Glutamatergic neuron (in vitro differentiated cells): ENCODE results near the gene FSIP1. TPM values are rescaled to one million over a fixed set of nuclear protein-coding genes. Genes with fewer than 3 reads are reported as not detected.

Source experiments
- DNase-seq: peaks from one replicate; pipeline ENCODE4 v3.0.0; 2022
- H3K27ac Mint-ChIP-seq: one replicate; pipeline ENCODE4 v1.8.0; 2020; ENCODE audit warnings: mild to moderate bottlenecking, mixed read lengths, inconsistent platforms; ENCODE audit not compliant: unreplicated experiment
- H3K27me3 Mint-ChIP-seq: one replicate; pipeline ENCODE4 v1.8.0; 2020; ENCODE audit warnings: mild to moderate bottlenecking, moderate library complexity, mixed read lengths, inconsistent platforms; ENCODE audit not compliant: unreplicated experiment
- H3K36me3 Mint-ChIP-seq: one replicate; pipeline ENCODE4 v1.8.0; 2020; ENCODE audit warnings: mild to moderate bottlenecking, mixed read lengths, inconsistent platforms; ENCODE audit not compliant: unreplicated experiment
- H3K4me1 Mint-ChIP-seq: one replicate; pipeline ENCODE4 v1.8.0; 2020; ENCODE audit warnings: mild to moderate bottlenecking, low read depth, mixed read lengths, inconsistent platforms; ENCODE audit not compliant: unreplicated experiment
- H3K4me3 Mint-ChIP-seq: one replicate; pipeline ENCODE4 v1.8.0; 2020; ENCODE audit warnings: mild to moderate bottlenecking, mixed read lengths, inconsistent platforms; ENCODE audit not compliant: unreplicated experiment
- H3K9me3 Mint-ChIP-seq: one replicate; pipeline ENCODE4 v1.8.0; 2020; ENCODE audit warnings: mild to moderate bottlenecking, moderate library complexity, mixed read lengths, inconsistent platforms; ENCODE audit not compliant: unreplicated experiment
- CTCF ChIP-seq: fragments of 200-600 bp; sonication (generic); IDR thresholded peaks from one replicate; pipeline ENCODE4 v1.5.0; 2021; ENCODE audit not compliant: partially characterized antibody, unreplicated experiment
- total RNA-seq: library from RNA; stranded (reverse); fragmentation: NEBNext Ultra II Directional; extraction: Animal tissue kit (Norgen Biotek cat#: 25700); gene quantifications from one replicate; pipeline ENCODE4 v1.2.1, GENCODE V29; 2021; ENCODE audit not compliant: unreplicated experiment

Gene FSIP1
- total RNA-seq, 1 donor from 2014 or later = 1.5 TPM

- Mint-ChIP-seq H3K27ac (no peak overlapping the region), H3K4me1 (no peaks in the 10 kb centered on the region), H3K27me3 (no peaks in the 10 kb centered on the region), H3K4me3 (no peak overlapping the region), H3K9me3 (no peaks in the 10 kb centered on the region), H3K36me3 (no peaks in the 10 kb centered on the region)
- no peak for TF ChIP-seq CTCF
- DNase-seq = no peak
Measured at GRCh38 chr15:39680868-39681267, 101.8 kb downstream of the FSIP1 start.

- TF ChIP-seq CTCF = no peak
- H3K27ac Mint-ChIP-seq = no peak overlapping the region
- no peaks in the 10 kb centered on the region for H3K27me3 Mint-ChIP-seq
- H3K4me3 Mint-ChIP-seq = no peak overlapping the region
- H3K36me3 Mint-ChIP-seq = no peaks in the 10 kb centered on the region
- DNase-seq = no peak
- H3K4me1 Mint-ChIP-seq = no peaks in the 10 kb centered on the region
- no peaks in the 10 kb centered on the region for H3K9me3 Mint-ChIP-seq
Measured at GRCh38 chr15:39672666-39673065, 110.0 kb downstream of the FSIP1 start.

- no peaks in the 10 kb centered on the region for H3K4me1 Mint-ChIP-seq
- H3K36me3 Mint-ChIP-seq = no peaks in the 10 kb centered on the region
- H3K27ac Mint-ChIP-seq = no peak overlapping the region
Measured at GRCh38 chr15:39672184-39672583, 110.5 kb downstream of the FSIP1 start.

GRCh38 chr15:39670687-39671086 lies 112.0 kb downstream of the FSIP1 start:
- TF ChIP-seq CTCF = no peak
- DNase-seq = no peak
- Mint-ChIP-seq H3K9me3 (no peaks in the 10 kb centered on the region), H3K4me3 (no peak overlapping the region), H3K36me3 (no peaks in the 10 kb centered on the region), H3K27ac (no peak overlapping the region), H3K4me1 (no peaks in the 10 kb centered on the region), H3K27me3 (no peaks in the 10 kb centered on the region)

More at GRCh38 chr15:39672184-39672583, 110.5 kb downstream of the FSIP1 start:
- DNase-seq = no peak
- TF ChIP-seq CTCF = no peak
- no peaks in the 10 kb centered on the region for H3K27me3 Mint-ChIP-seq
- no peak overlapping the region for H3K4me3 Mint-ChIP-seq
- no peaks in the 10 kb centered on the region for H3K9me3 Mint-ChIP-seq

- Mint-ChIP-seq H3K27me3 (no peaks in the 10 kb centered on the region), H3K4me1 (no peaks in the 10 kb centered on the region), H3K9me3 (no peaks in the 10 kb centered on the region), H3K4me3 (no peak overlapping the region), H3K36me3 (no peaks in the 10 kb centered on the region), H3K27ac (no peak overlapping the region)
- no peak for DNase-seq
- no peak for TF ChIP-seq CTCF
Measured at GRCh38 chr15:39669661-39670060, 113.0 kb downstream of the FSIP1 start.
